Testis (tissue), 2 donors: ENCODE measurements around the gene HERPUD1.

Source experiments
- CTCF ChIP-seq, 3 experiments: fragments of 450-650 bp in 2 of 3; fragments of 200-600 bp in 1 of 3; sonication (generic) in 1 of 3; IDR thresholded peaks; one replicate each; pipeline ENCODE4 v1.5.1; 2016 to 2019; ENCODE audit warnings: antibody characterized with exemption in 3 of 3, mild to moderate bottlenecking in 2 of 3, moderate library complexity in 1 of 3
- POLR2A ChIP-seq: fragments of 450-650 bp; IDR thresholded peaks from one replicate; pipeline ENCODE4 v1.6.1; 2017; ENCODE audit warnings: antibody characterized with exemption, mild to moderate bottlenecking, moderate library complexity

- TF ChIP-seq CTCF (IDR thresholded peaks at IDR 0.05) (no peak), POLR2A (no peak)
These were observed 24.8 kb downstream of the HERPUD1 start for GRCh38 chr16:56956756-56957155.
